K562 (cell line): ENCODE results near the gene CRYZL1. TPM values are rescaled to one million over a fixed set of nuclear protein-coding genes. Genes with fewer than 3 reads are reported as not detected.
A peak's percentile ranks its signal among the peaks of the same experiment; 100 is the strongest.

Experiments
- CHD1 ChIP-seq: fragments of 200-600 bp; sonication (generic); IDR thresholded peaks from one replicate; pipeline ENCODE4 v1.6.1; 2012; ENCODE audit warnings: mild to moderate bottlenecking, moderate library complexity, low read length, inconsistent platforms
- DPF2 ChIP-seq: fragments of 450-650 bp; IDR thresholded peaks from 2 replicates; pipeline ENCODE4 v1.6.1; 2016
- MAZ ChIP-seq, 2 experiments: fragments of 450-650 bp in 1 of 2; sonication (generic) in 1 of 2; formaldehyde crosslinking; IDR thresholded peaks in 1 of 2; conservative IDR thresholded peaks in 1 of 2; 2 replicates each; pipeline versions ENCODE4 v1.4.0 to v1.5.0; 2020; ENCODE audit warnings: mild to moderate bottlenecking in 1 of 2, missing genetic modification reagents in 1 of 2
- MTA1 ChIP-seq: fragments of 450-650 bp; IDR thresholded peaks from 2 replicates; pipeline ENCODE4 v1.6.1; 2017; ENCODE audit warnings: borderline replicate concordance
- NELFE ChIP-seq: IDR thresholded peaks from 2 replicates; pipeline ENCODE4 v1.6.1; 2011; ENCODE audit warnings: mild to moderate bottlenecking; ENCODE audit not compliant: insufficient read depth, insufficient read length
- polyA plus RNA-seq, 8 experiments: library from polyadenylated mRNA; depleted of rRNA in 4 of 8; stranded (reverse) in 5 of 8; unstranded in 3 of 8; fragments of >200 nt; fragmentation: Nextera tagmentation in 2 of 8; fragmentation: Illumina TruSeq in 1 of 8; extraction: Ambion mirVana in 2 of 8; extraction: Trizol in 1 of 8; gene quantifications; 2 replicates each; pipeline versions ENCODE4 v1.2.1 to v1.2.3, GENCODE V29; 2011 to 2014; ENCODE audit warnings: inconsistent platforms in 1 of 8, missing spikeins in 1 of 8
- total RNA-seq, 7 experiments: library from RNA; depleted of rRNA in 6 of 7; stranded (reverse); fragments of >200 nt in 6 of 7; fragmentation: Illumina TruSeq in 2 of 7; extraction: Trizol in 2 of 7; gene quantifications; 2 replicates each; pipeline versions ENCODE4 v1.2.1 to v1.2.3, GENCODE V29; 2011 to 2021; ENCODE audit warnings: low replicate concordance in 1 of 7
- TF ChIP-seq, protein P1 (sequence below), 3 experiments: fragments of 200-800 bp in 1 of 3; fragments of 250-450 bp in 1 of 3; fragments of 450-650 bp in 1 of 3; sonication (Bioruptor Pico) in 1 of 3; sonication (Bioruptor generic) in 1 of 3; formaldehyde crosslinking in 1 of 3; IDR thresholded peaks; 2 replicates each; pipeline versions ENCODE4 v1.6.1 to v1.8.0; 2016 to 2022; ENCODE audit warnings: mild to moderate bottlenecking in 2 of 3, missing genetic modification characterization in 2 of 3, missing compliant biosample characterization in 1 of 3, moderate library complexity in 1 of 3
- TF ChIP-seq, protein P2 (sequence below): fragments of 450-650 bp; formaldehyde crosslinking; IDR thresholded peaks from 2 replicates; pipeline ENCODE4 v1.4.0; 2020; ENCODE audit warnings: mild to moderate bottlenecking
- TF ChIP-seq, protein P3 (sequence below), 2 experiments: fragments of 450-650 bp; IDR thresholded peaks; 2 replicates each; pipeline ENCODE4 v1.6.1; 2016; ENCODE audit warnings: mild to moderate bottlenecking in 2 of 2, borderline replicate concordance in 1 of 2, low read depth in 1 of 2, moderate library complexity in 1 of 2
- TF ChIP-seq, protein P4 (sequence below), 2 experiments: IDR thresholded peaks in 1 of 2; conservative IDR thresholded peaks in 1 of 2; 2 replicates each; pipeline ENCODE4 v1.6.1; 2016; ENCODE audit warnings: low read depth in 2 of 2, mild to moderate bottlenecking in 1 of 2, missing compliant biosample characterization in 1 of 2, missing genetic modification characterization in 1 of 2, moderate library complexity in 1 of 2

Gene CRYZL1
- total and polyA plus RNA-seq, 9 of the 15 experiments (the other 6 are each of a cell fraction or from before 2014, with no cell fraction given), result 19.9 to 98.2 (median 39.2) TPM

DNA sequence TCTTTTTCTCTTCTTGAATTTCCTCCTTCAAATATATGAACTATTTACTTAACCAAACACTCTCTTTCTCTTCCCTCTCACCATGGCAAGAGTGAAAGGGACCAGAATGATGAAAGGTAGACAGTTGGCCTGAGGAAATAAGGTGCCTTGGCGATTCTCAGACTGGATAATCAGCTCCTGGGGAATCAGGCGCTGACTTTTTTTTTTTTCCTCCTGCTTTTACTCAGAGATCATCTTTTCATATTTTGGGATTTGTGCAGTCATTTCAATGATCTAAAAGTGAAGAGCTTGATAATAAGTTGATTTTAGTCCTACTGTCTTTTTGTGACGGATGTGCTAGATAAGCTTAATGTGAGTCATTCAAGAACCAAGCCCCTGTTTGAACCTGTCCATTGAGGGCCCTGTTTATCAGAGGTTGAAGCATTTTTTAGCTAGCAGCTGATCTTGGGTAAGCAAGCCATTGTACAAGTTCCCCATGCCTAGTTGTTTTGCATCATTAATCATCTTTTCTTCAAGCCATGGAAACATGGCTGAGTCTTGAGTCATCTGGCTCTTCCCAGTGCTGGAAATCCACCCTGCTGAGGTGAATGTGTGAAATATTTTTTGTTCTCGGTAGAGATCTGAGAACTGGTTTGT lies 41.6 kb upstream of the CRYZL1 start (continued):
- TF ChIP-seq, protein P1, sequence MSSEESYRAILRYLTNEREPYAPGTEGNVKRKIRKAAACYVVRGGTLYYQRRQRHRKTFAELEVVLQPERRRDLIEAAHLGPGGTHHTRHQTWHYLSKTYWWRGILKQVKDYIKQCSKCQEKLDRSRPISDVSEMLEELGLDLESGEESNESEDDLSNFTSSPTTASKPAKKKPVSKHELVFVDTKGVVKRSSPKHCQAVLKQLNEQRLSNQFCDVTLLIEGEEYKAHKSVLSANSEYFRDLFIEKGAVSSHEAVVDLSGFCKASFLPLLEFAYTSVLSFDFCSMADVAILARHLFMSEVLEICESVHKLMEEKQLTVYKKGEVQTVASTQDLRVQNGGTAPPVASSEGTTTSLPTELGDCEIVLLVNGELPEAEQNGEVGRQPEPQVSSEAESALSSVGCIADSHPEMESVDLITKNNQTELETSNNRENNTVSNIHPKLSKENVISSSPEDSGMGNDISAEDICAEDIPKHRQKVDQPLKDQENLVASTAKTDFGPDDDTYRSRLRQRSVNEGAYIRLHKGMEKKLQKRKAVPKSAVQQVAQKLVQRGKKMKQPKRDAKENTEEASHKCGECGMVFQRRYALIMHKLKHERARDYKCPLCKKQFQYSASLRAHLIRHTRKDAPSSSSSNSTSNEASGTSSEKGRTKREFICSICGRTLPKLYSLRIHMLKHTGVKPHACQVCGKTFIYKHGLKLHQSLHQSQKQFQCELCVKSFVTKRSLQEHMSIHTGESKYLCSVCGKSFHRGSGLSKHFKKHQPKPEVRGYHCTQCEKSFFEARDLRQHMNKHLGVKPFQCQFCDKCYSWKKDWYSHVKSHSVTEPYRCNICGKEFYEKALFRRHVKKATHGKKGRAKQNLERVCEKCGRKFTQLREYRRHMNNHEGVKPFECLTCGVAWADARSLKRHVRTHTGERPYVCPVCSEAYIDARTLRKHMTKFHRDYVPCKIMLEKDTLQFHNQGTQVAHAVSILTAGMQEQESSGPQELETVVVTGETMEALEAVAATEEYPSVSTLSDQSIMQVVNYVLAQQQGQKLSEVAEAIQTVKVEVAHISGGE (CRISPR knock-in tag; IDR thresholded peaks at IDR 0.05), result no peak
- no peak for TF ChIP-seq NELFE
- no peak for TF ChIP-seq CHD1
- TF ChIP-seq, protein P2, sequence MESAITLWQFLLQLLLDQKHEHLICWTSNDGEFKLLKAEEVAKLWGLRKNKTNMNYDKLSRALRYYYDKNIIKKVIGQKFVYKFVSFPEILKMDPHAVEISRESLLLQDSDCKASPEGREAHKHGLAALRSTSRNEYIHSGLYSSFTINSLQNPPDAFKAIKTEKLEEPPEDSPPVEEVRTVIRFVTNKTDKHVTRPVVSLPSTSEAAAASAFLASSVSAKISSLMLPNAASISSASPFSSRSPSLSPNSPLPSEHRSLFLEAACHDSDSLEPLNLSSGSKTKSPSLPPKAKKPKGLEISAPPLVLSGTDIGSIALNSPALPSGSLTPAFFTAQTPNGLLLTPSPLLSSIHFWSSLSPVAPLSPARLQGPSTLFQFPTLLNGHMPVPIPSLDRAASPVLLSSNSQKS, result no peak
- peak; percentile 34; the same call in 1 of the 2 replicates for TF ChIP-seq MTA1
- peak in 1 of 2 experiments; percentile 25; a peak in 1 of 4 replicates for TF ChIP-seq MAZ (CRISPR knock-in tag; conservative IDR thresholded peaks at IDR 0.05 in 1 of 2, IDR thresholded peaks at IDR 0.05 in 1 of 2)
- TF ChIP-seq DPF2, result peak; percentile 62
- TF ChIP-seq, protein P3, sequence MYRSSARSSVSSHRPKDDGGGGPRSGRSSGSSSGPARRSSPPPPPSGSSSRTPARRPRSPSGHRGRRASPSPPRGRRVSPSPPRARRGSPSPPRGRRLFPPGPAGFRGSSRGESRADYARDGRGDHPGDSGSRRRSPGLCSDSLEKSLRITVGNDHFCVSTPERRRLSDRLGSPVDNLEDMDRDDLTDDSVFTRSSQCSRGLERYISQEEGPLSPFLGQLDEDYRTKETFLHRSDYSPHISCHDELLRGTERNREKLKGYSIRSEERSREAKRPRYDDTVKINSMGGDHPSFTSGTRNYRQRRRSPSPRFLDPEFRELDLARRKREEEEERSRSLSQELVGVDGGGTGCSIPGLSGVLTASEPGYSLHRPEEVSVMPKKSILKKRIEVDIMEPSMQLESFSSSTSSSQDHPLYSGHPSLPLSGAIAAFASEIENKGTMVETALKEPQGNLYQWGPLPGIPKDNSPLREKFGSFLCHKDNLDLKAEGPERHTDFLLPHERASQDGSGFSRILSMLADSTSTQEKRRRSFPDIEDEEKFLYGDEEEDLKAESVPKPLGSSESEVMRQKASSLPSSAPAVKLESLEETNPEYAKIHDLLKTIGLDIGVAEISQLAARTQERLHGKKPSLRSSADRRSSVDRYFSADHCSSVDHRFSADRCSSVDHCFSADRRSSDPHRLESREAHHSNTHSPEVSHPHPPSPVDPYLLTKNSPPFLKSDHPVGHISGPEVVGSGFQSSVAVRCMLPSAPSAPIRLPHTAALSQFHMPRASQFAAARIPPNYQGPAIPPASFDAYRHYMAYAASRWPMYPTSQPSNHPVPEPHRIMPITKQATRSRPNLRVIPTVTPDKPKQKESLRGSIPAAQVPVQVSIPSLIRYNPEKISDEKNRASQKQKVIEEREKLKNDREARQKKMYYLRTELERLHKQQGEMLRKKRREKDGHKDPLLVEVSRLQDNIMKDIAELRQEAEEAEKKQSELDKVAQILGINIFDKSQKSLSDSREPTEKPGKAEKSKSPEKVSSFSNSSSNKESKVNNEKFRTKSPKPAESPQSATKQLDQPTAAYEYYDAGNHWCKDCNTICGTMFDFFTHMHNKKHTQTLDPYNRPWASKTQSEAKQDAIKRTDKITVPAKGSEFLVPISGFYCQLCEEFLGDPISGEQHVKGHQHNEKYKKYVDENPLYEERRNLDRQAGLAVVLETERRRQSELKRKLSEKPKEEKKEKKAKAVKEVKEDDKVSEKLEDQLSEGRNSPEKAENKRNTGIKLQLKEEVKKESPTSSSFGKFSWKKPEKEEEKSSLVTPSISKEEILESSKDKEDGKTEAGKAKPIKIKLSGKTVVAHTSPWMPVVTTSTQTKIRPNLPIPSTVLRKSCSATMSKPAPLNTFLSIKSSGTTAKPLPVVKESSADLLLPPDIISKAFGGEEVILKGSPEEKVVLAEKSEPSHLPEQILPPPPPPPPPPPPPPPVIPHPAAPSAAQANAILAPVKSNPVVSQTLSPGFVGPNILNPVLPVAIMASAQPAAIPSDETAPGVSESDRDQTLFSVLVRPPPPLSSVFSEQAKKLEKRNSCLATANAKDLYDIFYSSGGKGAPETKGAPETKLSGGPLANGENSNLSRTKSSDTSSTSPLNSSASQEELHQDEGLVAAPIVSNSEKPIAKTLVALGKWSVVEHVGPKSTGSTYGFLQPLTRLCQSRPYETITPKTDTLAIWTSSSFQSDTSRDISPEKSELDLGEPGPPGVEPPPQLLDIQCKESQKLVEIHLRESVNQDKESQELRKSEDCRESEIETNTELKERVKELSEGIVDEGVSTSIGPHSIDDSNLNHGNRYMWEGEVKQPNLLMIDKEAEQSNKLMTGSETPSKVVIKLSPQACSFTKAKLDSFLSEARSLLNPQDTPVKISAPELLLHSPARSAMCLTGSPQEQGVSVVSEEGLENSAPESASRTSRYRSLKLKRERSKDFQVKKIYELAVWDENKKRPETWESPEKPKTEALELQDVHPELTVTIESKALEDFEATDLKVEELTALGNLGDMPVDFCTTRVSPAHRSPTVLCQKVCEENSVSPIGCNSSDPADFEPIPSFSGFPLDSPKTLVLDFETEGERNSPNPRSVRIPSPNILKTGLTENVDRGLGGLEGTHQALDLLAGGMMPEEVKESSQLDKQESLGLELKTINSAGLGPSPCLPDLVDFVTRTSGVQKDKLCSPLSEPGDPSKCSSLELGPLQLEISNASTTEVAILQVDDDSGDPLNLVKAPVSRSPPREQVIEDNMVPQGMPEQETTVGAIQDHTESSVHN (IDR thresholded peaks at IDR 0.05; ENCODE audit: borderline replicate concordance in 1 of 2, low read depth in 1 of 2), result peak in 1 of 2 experiments; percentile 75; a peak in 1 of 4 replicates
- TF ChIP-seq, protein P4, sequence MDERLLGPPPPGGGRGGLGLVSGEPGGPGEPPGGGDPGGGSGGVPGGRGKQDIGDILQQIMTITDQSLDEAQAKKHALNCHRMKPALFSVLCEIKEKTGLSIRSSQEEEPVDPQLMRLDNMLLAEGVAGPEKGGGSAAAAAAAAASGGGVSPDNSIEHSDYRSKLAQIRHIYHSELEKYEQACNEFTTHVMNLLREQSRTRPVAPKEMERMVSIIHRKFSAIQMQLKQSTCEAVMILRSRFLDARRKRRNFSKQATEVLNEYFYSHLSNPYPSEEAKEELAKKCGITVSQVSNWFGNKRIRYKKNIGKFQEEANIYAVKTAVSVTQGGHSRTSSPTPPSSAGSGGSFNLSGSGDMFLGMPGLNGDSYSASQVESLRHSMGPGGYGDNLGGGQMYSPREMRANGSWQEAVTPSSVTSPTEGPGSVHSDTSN (CRISPR knock-in tag; IDR thresholded peaks at IDR 0.05; ENCODE audit: low read depth), result no peak
- TF ChIP-seq, protein P4 (tag; conservative IDR thresholded peaks at IDR 0.05; ENCODE audit: low read depth), result peak; percentile 92
- TF ChIP-seq, all 486 proteins: peak for 36
